ENCODE results near the gene HOXA6.

- TF ChIP-seq CAMTA2 (CRISPR knock-in tag; conservative IDR thresholded peaks at IDR 0.05) (no peak), SMAD3 (CRISPR knock-in tag; conservative IDR thresholded peaks at IDR 0.05) (no peak), CTCF (IDR thresholded peaks at IDR 0.05 in 2 of 3, conservative IDR thresholded peaks at IDR 0.05 in 1 of 3; ENCODE audit: insufficient read depth in 2 of 3, low read depth in 1 of 3, low read length in 3 of 3) (no peak), POLR2A (conservative IDR thresholded peaks at IDR 0.05) (no peak), FOXM1 (IDR thresholded peaks at IDR 0.05; ENCODE audit: low read depth) (no peak), FOXM1 (CRISPR knock-in tag; IDR thresholded peaks at IDR 0.05; ENCODE audit: low read depth) (no peak)
These were observed 1.6 kb downstream of the HOXA6 start for GRCh38 chr7:27145914-27146412.
